Measurements from ENCODE around the gene SATB1.
"Not testable (repeated sequence)": the region's sequence is repeated elsewhere in the genome, so short reads cannot be mapped to it uniquely, and the experiment has no call there.

The SATB1 gene

DNA sequence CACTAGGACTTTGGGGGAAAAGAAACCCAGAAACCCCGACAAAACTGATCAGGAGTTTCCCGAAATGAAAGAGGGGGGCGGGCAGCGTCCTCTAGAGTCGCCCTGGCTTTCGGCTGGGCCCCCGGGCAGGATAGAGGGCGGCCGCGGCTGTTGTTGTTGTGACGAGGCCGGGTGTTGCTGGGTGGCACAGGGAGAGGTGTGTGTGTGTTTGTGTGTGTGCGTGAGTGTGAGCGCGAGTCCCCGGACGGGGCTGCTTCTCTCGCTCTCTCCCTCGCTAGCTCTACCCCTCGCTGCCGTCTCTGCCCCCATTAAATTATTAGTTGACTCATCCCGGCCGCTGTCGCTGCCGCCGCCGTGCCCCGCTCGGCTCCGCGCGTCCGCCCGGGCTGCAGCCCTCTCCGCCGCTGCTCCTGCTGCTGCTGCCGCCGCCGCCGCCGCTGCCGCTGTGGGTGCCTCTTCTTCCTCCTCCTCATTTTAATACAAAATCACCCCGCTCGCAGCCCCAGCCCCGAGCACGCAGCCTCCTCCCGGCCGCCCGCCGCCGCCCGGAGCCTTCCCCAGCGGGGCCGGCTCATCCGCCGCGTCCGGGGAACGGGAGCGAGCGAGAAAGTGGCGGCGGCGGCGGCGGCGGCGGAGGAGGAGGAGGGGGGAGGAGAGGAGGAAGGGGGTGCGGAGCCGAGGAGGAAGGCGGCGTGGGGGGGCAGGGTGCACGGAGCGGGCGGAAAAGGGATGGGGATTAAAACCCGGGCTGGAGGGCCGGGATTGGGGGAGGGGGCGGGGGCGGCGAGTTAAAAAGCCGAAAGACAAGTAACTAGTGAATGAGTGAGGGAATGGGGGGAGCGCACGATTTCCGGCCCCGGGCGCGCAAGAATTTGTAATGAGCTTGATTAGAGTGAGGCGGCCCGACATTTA, at the start of gene SATB1:
Gene SATB1 (minus strand): TSS at position 611 of the 912 bp plus-strand sequence. CDS start 4,372 bp downstream, outside the sequence.
- DNase-seq: no peak

DNA sequence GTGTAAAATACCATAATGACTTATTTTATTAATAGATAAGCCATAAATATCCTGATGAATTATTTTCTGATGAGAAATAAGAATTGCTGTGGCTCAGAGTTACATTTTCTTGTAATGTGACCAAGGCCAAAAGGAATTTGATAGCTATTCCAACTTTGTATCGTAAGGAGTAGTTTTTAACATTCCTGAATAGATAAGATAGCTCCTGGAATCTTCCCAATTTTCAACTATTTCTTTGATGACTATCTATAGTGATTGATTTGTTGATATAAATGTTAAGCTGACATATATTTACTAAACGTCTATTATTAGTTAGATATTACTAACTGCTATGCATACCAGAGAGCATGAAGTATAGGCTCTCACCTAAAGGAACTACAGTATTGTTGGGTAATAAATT, 49.1 kb upstream of the SATB1 start:
- no peak for DNase-seq

DNA sequence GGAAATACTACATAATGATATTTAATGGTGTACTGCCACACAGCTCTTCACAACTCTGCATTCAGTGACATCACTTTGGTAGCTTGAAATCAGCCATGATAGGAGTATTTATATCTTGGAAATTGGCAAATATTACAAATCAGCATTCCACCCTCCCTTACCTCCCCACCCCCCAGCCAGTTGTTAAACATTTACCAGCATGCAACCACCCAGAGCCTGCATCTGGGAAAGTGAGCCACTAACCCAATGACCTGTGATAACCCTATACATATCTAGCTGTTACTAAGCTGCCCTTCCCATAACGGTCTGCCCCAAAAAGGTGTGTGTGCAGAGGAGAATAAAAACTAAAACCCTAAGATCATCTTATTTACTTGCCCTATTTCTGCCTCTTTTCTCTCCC, 44.6 kb upstream of the SATB1 start:
- DNase-seq: no peak

DNA sequence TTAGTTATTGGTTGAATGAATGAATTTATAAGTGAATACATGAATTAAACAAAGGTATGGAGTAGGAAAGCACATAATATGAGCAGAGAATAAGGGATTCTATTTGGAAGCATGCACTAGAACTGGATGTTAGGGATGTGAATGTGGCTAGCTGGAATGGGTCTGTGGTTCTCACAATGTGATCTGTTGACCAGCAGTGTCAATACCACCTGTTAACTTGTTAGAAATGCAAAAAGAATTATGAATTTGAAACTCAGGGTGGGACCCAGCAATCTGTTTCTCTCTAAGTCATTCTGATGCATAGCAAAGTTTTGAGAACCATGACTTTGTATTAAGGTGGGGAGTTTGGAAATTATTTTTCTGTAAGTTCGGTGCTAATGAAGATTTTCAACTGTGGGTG, 41.0 kb upstream of the SATB1 start:
- DNase-seq: no peak

DNA sequence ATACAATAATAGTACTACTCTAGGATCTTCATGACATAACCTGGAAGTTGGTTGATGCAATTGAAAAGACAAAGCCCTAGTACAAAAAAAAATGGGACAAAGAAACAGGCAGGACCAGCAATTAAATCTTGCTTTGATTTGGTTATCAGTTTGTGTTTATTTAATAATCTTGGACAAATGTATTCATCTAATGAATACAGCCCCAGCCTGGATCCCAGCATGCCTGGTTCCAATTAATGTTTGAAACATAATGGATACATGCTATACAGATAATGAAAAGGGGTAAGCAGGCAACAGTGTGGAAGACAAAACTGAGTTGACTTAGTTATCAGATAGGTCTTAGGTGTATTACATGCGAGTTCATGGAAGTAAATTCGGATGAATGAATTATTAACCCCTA, 29.6 kb upstream of the SATB1 start:
- no peak for DNase-seq

- DNase-seq: not testable (repeated sequence)
Observed at GRCh38 chr3:18449618-18450017, 24.5 kb upstream of the SATB1 start.

GRCh38 chr3:18447720-18448119, 22.6 kb upstream of the SATB1 start:
- DNase-seq: no peak

DNA sequence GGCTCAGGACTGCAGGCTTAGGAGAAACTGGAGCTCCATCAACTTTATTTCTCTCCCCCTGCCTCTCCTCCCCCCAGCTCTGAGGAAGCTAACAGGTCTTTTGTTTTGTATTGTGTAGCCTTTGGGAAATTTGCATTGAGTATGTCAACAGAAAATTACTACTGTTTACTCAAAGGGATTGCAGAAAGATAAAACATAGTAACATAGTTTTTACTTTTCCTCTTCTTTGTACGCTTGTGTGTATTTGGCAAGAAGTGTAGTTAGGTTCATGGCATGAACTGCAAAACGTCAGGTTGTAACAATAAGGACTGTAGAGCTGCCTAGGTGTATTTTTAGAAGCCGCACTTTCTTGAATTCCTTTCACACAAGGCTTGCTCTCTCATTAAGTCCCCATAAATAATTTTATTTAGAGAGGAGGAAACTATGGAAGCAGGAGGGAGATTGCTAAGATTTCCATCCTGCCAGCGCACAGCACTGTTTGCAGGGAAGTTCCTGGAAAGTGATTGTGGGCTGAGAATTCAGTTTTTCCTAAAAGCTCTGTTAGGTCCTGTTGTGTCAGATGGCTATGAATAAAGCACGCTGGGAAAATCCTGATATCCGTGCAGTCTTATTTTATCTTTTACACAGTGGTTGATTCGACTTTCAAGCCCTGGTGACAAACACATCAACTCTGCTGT, 21.1 kb upstream of the SATB1 start:
- DNase-seq: no peak

DNA sequence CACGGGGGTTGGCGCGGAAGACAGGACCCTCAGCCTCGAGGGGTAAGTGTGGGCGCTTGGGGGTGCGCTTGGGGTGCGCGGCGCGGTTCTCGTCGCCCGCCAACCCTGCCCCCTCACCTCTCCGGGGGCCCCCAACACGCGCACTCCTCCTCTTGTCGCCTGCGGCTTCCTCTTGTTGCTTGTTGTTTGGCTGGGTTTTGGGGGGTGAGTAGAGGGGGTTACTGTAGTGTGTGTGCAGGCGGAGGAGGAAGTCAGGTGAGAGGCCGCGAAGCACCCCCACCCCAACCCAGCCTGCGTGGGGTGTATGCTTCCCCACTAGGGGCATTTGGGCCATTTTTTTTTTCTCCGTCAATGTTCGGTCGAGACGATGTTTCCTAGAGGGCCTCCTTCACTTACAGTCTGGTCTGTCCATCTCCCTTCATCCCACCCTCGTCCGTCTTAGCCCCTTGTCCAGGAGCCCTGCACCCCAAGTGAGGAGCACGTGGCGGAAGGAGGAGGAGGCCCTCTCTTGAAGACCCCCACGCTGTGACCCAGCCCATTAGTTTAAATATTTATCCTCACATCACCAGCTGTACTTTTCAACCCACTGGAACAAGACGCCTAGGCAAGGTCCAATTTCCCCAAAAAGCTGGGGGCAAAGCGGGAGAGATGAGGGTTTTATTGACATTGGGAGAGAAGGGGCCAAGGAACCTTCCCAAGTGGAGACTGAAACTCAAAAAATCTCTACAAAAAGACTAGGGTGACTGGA, 20.4 kb upstream of the SATB1 start:
- DNase-seq: no peak

- DNase-seq: no peak
Observed at GRCh38 chr3:18444595-18445400, 19.7 kb upstream of the SATB1 start.

- DNase-seq: no peak
Observed at GRCh38 chr3:18443665-18444594, 18.8 kb upstream of the SATB1 start.

- no peak for DNase-seq
Observed at GRCh38 chr3:18442756-18443664, 17.9 kb upstream of the SATB1 start.

DNA sequence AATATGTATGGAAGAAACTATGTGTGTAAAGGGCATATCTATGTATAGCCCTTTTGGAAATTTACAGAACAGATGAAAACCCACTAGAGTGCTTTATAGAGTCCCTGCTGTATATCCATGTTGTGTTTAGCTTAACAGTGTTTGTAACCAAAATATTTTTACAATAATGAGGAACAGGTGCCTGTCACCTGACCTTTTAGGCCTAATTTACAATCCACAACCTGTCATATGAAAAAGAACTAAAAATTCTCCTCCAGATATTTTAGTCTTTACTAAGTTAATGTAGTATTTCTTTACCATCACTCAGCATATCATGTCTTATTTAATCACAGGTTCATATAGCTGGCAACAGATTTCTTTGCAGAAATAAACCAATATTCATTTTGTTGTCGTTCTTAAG, 16.4 kb upstream of the SATB1 start:
- no peak for DNase-seq

DNA sequence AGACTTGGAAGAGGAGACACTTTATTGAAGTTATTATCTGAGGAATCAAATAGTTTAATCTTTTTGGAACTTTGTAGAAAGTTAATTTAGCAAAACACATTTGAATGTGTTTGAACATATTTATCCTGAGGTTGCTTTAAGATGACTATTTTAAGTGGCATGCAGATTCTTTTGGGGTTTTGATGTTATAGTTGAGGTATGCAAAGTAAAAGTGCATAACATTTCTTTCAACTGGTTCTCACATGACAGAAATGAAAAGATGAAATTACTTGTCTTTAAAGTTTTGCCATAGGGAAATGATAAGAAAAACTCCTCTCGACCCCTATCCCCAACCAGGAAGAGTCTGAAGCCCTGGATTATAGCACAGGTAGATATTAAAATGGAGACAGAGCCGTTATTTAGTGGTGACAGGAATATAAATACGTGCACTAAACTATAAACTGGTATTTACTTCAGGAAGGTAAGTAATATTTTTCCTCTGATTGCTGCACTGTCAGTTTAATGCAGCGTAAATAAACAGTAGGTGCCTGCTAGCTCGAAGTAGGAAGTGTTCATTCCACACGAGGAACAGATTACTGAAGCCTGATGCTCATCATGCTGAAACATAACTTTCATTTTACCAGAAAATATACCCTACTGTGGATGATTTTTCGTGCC, 15.1 kb upstream of the SATB1 start:
- DNase-seq: no peak

GRCh38 chr3:18439281-18439680, 14.1 kb upstream of the SATB1 start:
- no peak for DNase-seq

DNA sequence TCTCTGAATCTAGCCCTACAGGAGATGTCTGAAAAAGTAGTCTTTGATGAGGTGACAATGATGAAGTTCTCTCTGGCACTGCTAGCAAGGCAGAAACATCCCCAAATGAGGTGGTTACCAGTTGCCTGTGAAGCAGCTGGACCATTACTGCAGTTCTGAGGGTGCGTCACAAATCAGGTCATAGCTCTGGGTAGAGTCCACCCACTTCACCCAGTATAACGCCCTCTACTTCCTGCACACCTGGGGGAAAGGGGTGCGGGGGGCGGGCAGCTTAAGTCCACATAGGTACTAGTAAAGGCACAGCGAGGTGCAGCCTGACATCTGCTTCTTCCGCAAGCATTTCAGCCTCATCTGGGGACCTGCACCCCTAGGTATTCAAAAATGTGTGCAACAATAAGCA, 13.4 kb upstream of the SATB1 start:
- DNase-seq: no peak

DNA sequence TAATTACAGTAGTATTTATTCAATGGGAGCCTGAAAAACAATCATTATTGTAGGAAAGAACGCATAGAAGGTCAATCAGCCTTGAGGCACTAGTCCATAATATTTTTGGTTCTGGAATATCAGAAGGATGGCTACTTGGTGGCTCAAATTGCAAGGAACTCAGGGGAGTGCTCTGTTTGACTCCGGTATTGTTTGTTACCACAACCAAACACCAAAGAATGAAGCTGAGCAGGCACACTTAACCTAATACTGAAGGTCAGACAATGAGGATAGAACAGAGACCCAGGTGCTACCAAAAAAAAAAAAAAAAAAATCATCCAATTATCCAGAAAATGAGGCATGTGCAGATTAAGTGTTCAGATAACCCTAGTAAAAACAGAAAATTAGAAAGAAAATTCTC, 11.1 kb upstream of the SATB1 start:
- DNase-seq: no peak

DNA sequence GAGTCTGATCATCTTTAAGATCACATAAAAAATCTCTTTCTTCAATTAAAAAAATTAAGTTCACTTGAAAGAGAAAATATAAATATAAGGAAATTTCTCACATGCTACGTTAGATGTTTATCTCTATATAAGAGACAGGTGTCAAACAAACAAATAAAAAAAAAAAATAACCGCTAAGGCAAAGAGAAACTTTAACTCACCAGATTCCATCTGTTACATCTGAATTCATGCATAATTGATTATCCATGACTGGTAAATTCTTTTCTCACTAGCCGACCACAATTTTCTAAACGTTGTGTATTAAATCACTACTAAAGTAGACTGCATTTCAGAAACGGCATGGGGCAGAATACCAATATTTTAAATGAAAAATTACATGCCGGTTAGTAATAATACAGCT, 9.6 kb upstream of the SATB1 start:
- DNase-seq: no peak

- no peak for DNase-seq
Observed at GRCh38 chr3:18432752-18433151, 7.6 kb upstream of the SATB1 start.

DNA sequence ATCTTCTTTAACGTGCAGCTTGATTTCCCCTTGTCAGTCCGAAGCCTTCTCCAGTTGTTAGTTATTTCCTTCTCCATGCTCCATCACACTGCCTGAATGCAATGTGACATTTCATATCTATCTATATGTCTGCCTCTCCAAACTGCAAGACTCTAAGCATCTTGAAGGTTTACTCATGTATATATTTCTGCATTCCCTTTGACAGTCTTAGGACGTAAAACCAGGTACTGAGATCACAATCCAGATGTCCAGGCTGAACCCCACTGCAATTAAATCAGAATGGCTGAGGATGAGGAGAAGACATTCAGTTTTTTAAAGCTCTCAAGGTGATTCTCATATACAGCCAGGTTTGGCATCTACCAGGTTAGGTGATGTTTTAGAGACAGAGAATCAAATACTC, 6.1 kb upstream of the SATB1 start:
- DNase-seq: no peak

Measured in SIG-M5 (cell line).